Left cardiac atrium (tissue), 4 donors: ENCODE results near the gene CCN5. TPM values are rescaled to one million over a fixed set of nuclear protein-coding genes. Genes with fewer than 3 reads are reported as not detected.
A peak's percentile ranks its signal among the peaks of the same experiment; 100 is the strongest.
"Not testable (repeated sequence)": the region's sequence is repeated elsewhere in the genome, so short reads cannot be mapped to it uniquely, and the experiment has no call there.

Source experiments
- ATAC-seq, 2 donors: fragments of 200-7000 bp; cut with Tn5 transposase; one replicate each; pipeline ENCODE4 v1.9.1; 2020; ENCODE audit warnings: mild to moderate bottlenecking in 2 of 2, moderate library complexity in 2 of 2
- DNase-seq: peaks from one replicate; pipeline ENCODE4 v3.0.0-alpha.2; 2020
- intact Hi-C, 2 donors: fragments of 100-400 bp; cut with DNase I; formaldehyde crosslinking; loops; one replicate each; pipeline versions ENCODE4 v1.14.1 to v1.15.1; 2022 to 2023
- long read RNA-seq: library from polyadenylated mRNA; unstranded; transcript quantifications from one replicate; pipeline ENCODE4 v2.0.0, GENCODE V29; 2021
- total RNA-seq, 2 donors: library from RNA; stranded (reverse); fragmentation: NEBNext Ultra II Directional; extraction: Animal tissue kit (Norgen Biotek cat#: 25700); gene quantifications; one replicate each; pipeline ENCODE4 v1.2.1, GENCODE V29; 2021
- donor health status: DM: no; HTN: yes; CAD: no.
- donor health status: DM: no; HTN: yes; CAD: no; lungs with severe emphysema.
- donor health status: DM: yes; HTN: yes; CAD: no.
- donor health status: Dilated cardiomyopathy.

Gene CCN5
- 10 to 100 TPM; 25.1 to 63.6 TPM for total RNA-seq
- long read RNA-seq, transcript WISP2-203 (5 exons, 1,600 nt) = major isoform, 28 of 67 reads
- long read RNA-seq, transcript WISP2-201 (4 exons, 1,403 nt) = minor isoform, 15 of 67 reads
- long read RNA-seq, partial matches to known transcripts = 2 of 67 reads
- long read RNA-seq, other reads (novel, unspliced or antisense) = 18 of 67 reads

- ATAC-seq (peak; percentile 82 to 86), DNase-seq (peak; percentile 94)
- intact Hi-C loops = no loop called here
Observed at GRCh38 chr20:44714701-44715498, at the start of gene CCN5. Gene CCN5 (plus strand): TSS chr20:44715369. CDS start chr20:44715391, 22 bp downstream.

DNA sequence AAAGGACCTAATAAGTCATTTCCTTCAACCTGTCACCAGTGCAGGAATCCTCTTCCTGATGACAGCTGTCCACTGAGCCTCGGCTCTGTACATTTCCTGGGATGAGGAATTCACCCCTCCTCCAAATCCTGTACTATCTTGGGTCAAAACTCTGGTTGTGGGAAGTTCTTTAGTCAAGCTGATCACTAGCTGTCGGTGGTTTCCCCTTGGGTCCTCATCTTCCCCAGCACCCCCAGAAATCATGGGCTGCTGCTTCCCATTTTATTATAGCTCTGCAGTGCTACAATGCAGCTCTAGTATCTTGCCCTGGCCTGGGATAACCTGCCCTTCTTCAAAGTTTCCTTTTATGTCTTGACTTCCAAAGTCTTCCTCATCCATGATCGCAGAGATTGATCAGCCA lies 49.1 kb upstream of the CCN5 start:
- no peak for ATAC-seq

GRCh38 chr20:44670851-44671250 lies 44.3 kb upstream of the CCN5 start:
- intact Hi-C loops, DNase-seq, ATAC-seq: not testable (repeated sequence)

More for the DNA sequence above, 49.1 kb upstream of the CCN5 start:
- DNase-seq = no peak
- intact Hi-C loops = no loop called here

DNA sequence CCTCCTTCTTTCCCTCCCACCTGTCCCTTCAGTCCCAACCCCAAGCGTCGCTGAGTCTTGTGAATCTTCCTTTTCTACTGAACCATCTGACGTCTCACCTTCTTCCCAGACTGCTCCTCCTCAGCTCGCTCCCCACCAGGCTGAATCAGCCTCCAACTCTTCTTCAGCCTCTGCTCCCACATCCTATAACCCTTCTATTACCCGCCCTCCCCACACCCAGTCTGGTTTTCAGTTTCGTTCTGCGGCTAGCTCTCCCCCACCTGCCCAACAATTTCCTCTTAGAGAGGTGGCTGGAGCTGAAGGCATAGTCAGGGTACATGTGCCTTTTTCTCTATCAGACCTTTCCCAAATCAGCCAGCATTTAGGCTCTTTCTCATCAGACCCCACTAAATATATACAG lies 43.6 kb upstream of the CCN5 start:
- DNase-seq, intact Hi-C loops, ATAC-seq: not testable (repeated sequence)

GRCh38 chr20:44672318-44672902 lies 42.8 kb upstream of the CCN5 start:
- DNase-seq, ATAC-seq, intact Hi-C loops: not testable (repeated sequence)

GRCh38 chr20:44678242-44678641 lies 36.9 kb upstream of the CCN5 start:
- intact Hi-C loops = no loop called here
- ATAC-seq = no peak

DNA sequence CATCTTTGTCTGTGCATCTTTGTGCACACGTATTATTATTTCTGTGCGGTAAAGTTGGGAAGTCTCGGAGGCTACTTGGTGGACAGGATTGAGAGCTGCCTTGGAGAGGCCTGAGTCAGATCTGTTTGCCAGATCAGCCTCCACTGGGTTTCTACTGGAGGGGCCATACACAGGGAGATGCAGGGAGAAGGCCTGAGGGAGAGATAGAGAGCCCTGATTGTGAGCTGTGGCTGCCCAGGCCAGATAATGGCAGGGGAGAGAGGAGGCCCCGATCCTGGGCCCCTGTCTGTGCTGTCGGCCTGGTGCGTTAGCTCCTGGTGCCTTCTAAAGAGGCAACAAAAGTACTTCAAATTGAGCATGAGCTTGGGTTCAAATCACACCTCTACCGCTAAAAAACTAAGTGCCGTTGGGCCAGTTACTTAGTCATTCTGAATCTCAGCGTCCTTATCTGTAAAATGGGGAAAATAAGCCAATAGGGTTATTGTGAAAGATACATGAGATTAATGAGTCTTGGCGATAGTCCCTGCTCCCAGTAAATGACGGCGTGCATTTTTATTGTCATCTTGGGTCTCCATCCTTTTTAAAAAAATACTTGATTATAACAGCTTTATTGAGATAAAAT lies 36.1 kb upstream of the CCN5 start:
- DNase-seq (no peak), ATAC-seq (no peak)
- intact Hi-C loops = no loop called here

More at GRCh38 chr20:44678242-44678641, 36.9 kb upstream of the CCN5 start:
- no peak for DNase-seq

DNA sequence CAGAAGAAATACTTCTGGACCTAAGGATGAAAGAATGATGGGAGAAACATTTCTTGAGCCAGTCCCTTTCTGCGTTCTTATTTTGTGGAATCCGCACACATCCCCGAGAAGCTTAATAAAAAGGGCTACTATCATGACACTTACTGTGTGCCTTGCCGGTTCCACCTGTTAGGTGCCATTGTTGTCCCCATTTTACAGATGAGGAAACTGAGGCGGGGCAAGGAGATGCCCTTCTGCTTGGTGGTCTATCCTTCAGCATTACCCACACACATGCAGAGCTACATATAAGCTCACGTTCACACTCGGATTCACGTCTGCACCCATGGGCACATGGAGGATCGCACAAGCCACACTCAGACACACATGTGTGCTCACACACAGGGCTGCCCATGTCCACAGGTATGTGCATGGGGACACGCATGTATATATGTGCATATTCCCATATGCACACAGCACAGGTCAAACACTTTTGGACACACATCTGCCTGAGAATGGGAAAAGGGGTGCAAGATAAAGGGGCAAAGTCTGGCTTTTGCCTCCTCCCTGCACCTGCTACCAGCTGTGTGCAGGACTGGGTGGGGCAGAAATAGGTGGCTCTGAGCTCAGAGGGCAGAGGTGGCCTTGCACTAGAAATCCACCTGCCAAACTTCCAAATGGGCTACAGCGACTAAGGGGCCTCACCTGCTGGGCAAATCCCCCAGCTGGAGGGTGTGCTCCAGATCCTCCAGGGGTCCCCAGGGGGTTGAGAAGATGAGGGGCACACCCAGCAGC lies 33.2 kb upstream of the CCN5 start:
- DNase-seq (no peak), ATAC-seq (no peak)
- intact Hi-C loops = loop anchor here in 1 of 2 donors (10.0 kb wide), 1 partner anchor 183 kb away; no protein-coding TSS in a partner anchor

GRCh38 chr20:44683263-44684046 lies 31.7 kb upstream of the CCN5 start:
- DNase-seq = no peak
- peak in 1 of 2 donors; percentile 77 for ATAC-seq
- intact Hi-C loops = loop anchor here in 1 of 2 donors (10.0 kb wide), 1 partner anchor 181 kb away; no protein-coding TSS in a partner anchor

- DNase-seq (no peak), ATAC-seq (peak; percentile 28 to 71)
- intact Hi-C loops = loop anchor here in 1 of 2 donors (10.0 kb wide), 1 partner anchor 180 kb away; no protein-coding TSS in a partner anchor
Observed at GRCh38 chr20:44684047-44684967, 30.9 kb upstream of the CCN5 start.

DNA sequence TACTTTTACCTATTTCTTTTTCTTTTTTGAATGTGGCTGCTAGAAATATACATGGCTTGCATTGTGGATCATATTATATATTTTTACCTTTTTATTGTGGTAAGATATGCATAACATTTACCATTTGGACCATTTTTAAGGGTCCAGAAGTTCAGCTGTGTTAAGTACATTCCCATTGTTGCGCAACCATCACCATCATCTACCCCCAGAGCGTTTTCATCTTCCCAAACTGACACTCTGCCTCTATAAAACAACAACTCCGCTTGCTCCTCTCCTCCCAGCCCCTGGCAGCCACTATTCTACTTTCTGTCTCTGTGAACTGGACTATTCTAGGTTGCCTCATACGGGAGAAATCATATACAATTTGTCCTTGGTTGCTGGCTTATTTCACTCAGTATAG lies 28.2 kb upstream of the CCN5 start:
- DNase-seq = no peak
- no peak for ATAC-seq
- intact Hi-C loops = loop anchor here (2.0 to 10.0 kb wide), 3 partner anchors 46 to 180 kb away; no protein-coding TSS in a partner anchor

- intact Hi-C loops = loop anchor here (5.0 to 10.0 kb wide), 2 partner anchors 177 to 179 kb away; no protein-coding TSS in a partner anchor
- DNase-seq (no peak), ATAC-seq (no peak)
Observed at GRCh38 chr20:44688053-44688625, 27.0 kb upstream of the CCN5 start.

DNA sequence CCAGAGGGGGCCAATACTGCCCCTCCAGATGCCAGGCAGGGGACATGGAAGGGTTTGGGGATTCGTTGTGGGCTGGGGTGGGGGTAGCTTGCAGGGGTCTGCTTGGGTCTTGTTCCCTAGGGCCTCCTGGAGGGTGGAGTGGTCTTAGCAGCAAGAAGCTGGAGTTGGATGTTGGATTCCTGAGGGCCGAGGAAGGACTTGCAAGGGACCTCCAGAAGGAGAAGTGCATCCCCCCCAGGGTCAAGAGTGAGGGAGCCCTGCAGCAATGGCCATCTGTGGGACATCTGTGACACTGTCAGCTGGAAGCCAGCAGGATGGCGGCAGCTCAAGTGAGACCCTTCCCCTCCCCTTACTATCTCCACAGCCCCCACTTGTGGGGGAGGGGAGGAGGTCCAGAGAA lies 25.4 kb upstream of the CCN5 start:
- ATAC-seq (no peak), DNase-seq (no peak)
- intact Hi-C loops = loop anchor here (5.0 to 10.0 kb wide), 2 partner anchors 175 to 177 kb away; no protein-coding TSS in a partner anchor

DNA sequence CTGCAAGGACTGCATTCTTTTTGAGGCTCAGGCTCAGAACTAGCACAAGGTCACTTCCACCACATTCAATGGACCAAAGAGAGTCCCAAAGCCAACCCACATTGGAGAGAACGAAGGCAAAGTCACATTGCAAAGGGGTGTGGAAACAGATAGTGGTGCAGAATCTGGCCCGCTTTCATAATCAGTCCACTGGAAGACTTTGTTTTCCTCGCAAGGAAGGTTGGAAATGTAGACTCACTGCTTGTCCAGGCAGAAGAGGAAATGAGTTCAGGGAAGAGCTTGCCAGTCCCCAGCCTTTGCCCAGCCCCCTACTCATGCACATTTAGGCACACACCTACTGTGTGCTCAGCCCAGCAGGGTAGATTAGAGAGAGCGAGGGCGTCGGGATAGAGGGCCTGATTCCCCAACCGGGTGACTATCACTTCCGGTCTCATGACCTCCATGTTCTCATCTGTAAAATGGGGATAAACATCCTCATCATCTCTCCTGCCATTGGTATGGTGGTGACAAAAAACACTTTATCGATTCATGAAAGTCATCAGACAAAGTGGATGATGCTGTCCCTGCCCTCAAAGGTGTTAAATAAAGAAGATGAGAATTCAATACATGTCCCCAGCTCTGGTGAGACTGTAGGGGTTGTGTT lies 24.3 kb upstream of the CCN5 start:
- intact Hi-C loops = no loop called here
- ATAC-seq = peak; percentile 30 to 58
- DNase-seq = no peak

- intact Hi-C loops = no loop called here
- ATAC-seq = peak; percentile 81 to 83
Observed at GRCh38 chr20:44691424-44692423, 23.4 kb upstream of the CCN5 start.

More at GRCh38 chr20:44691424-44692423, 23.4 kb upstream of the CCN5 start:
- DNase-seq = peak; percentile 80
